ENCODE results near the gene ANO1. TPM values are rescaled to one million over a fixed set of nuclear protein-coding genes. Genes with fewer than 3 reads are reported as not detected.
"Not testable (repeated sequence)": the region's sequence is repeated elsewhere in the genome, so short reads cannot be mapped to it uniquely, and the experiment has no call there.

Gene ANO1
- total RNA-seq, 1 donor from 2014 or later, result not detected

DNA sequence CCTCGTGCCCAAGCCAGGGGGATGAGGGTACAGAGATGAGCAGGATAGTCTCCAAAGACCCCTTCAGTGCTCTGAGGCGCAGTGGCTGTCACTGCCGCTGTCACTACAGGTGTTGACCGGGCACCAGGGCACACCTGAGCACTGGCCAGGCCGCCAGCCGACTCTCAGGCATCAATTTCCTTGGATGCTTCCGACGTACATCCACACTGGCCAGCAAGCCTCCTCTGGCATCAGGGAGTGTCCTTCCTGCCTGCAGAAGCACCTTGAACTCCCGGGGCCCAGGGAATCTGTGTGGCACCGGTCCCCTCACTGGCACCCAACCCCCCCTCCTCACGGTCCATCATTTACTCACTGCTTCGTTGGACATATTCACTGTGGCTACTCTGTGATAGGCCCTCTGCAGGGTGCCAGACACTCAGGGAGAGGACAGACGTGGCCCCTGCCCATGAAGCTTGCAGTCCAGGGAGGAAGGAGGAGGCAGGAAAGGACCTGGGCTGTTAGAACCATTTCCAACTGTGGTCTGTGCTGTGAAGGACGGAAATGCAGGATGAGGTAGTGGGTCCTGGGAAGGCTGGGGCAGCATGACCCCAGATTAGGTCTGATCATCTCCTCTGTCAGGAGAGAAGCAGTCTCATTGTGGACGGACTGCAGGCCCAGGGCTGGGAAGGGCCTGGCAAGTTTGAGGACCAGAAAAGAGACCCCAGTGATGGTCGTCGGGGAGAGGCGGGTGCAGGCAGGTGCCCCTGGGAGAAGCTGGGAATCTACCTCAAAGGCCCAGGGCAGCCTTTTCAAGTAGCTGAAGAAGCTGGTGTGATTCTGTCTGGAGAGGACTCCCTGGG, 46.3 kb upstream of the ANO1 start:
- no peak for TF ChIP-seq CTCF (IDR thresholded peaks at IDR 0.05)
- peak; percentile 77 for DNase-seq (ENCODE audit: extremely low spot score, unreplicated experiment)
- H3K4me1 Mint-ChIP-seq (ENCODE audit: unreplicated experiment), result no peaks in the 10 kb centered on the region
- H3K9me3 Mint-ChIP-seq (ENCODE audit: unreplicated experiment), result no peaks in the 10 kb centered on the region
- peaks cover 32% of the 10 kb centered on the region for H3K27me3 Mint-ChIP-seq (ENCODE audit: unreplicated experiment)
- no peak overlapping the region for H3K27ac Mint-ChIP-seq (ENCODE audit: unreplicated experiment)
- H3K4me3 Mint-ChIP-seq (ENCODE audit: unreplicated experiment), result no peak overlapping the region
- H3K36me3 Mint-ChIP-seq (ENCODE audit: unreplicated experiment), result no peaks in the 10 kb centered on the region

GRCh38 chr11:70032470-70032795, 45.7 kb upstream of the ANO1 start:
- DNase-seq (ENCODE audit: extremely low spot score, unreplicated experiment), result no peak
- H3K4me3 Mint-ChIP-seq (ENCODE audit: unreplicated experiment), result no peak overlapping the region
- H3K36me3 Mint-ChIP-seq (ENCODE audit: unreplicated experiment), result no peaks in the 10 kb centered on the region
- H3K9me3 Mint-ChIP-seq (ENCODE audit: unreplicated experiment), result no peaks in the 10 kb centered on the region
- peaks cover 32% of the 10 kb centered on the region for H3K27me3 Mint-ChIP-seq (ENCODE audit: unreplicated experiment)
- no peaks in the 10 kb centered on the region for H3K4me1 Mint-ChIP-seq (ENCODE audit: unreplicated experiment)
- H3K27ac Mint-ChIP-seq (ENCODE audit: unreplicated experiment), result no peak overlapping the region
- TF ChIP-seq CTCF (IDR thresholded peaks at IDR 0.05), result no peak

GRCh38 chr11:70032943-70033710, 45.0 kb upstream of the ANO1 start:
- Mint-ChIP-seq H3K36me3 (ENCODE audit: unreplicated experiment) (no peaks in the 10 kb centered on the region), H3K4me3 (ENCODE audit: unreplicated experiment) (no peak overlapping the region), H3K9me3 (ENCODE audit: unreplicated experiment) (peaks cover under 1% of the 10 kb centered on the region), H3K27me3 (ENCODE audit: unreplicated experiment) (peaks cover 32% of the 10 kb centered on the region), H3K4me1 (ENCODE audit: unreplicated experiment) (no peaks in the 10 kb centered on the region), H3K27ac (ENCODE audit: unreplicated experiment) (no peak overlapping the region)
- DNase-seq (ENCODE audit: extremely low spot score, unreplicated experiment), result peak; percentile 54
- TF ChIP-seq CTCF (IDR thresholded peaks at IDR 0.05), result no peak

DNA sequence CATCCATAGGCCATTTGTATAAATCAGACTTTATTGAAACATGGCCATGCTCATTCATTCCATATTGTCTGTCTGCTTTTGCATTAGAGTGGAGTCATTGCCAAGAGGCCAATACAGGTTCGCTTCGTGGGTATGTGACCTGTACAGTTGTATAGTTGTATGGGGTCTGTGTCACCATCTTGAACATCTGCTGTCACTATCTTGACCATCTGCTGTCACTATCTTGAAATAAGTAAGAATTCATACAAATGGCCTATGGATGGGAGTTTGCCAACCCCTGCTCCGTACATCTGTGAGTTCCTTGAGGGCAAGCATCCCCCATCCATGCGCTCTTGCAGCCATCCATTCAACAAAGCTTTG, 44.4 kb upstream of the ANO1 start:
- Mint-ChIP-seq H3K36me3 (ENCODE audit: unreplicated experiment) (no peaks in the 10 kb centered on the region), H3K9me3 (ENCODE audit: unreplicated experiment) (peaks cover 6% of the 10 kb centered on the region), H3K27ac (ENCODE audit: unreplicated experiment) (no peak overlapping the region), H3K4me3 (ENCODE audit: unreplicated experiment) (no peak overlapping the region), H3K4me1 (ENCODE audit: unreplicated experiment) (no peaks in the 10 kb centered on the region), H3K27me3 (ENCODE audit: unreplicated experiment) (peaks cover 33% of the 10 kb centered on the region)
- no peak for DNase-seq (ENCODE audit: extremely low spot score, unreplicated experiment)
- TF ChIP-seq CTCF (IDR thresholded peaks at IDR 0.05), result no peak

- TF ChIP-seq CTCF (IDR thresholded peaks at IDR 0.05), result no peak
- peak; percentile 80 for DNase-seq (ENCODE audit: extremely low spot score, unreplicated experiment)
- Mint-ChIP-seq H3K27me3 (ENCODE audit: unreplicated experiment) (peaks cover 36% of the 10 kb centered on the region), H3K27ac (ENCODE audit: unreplicated experiment) (no peak overlapping the region), H3K36me3 (ENCODE audit: unreplicated experiment) (no peaks in the 10 kb centered on the region), H3K4me1 (ENCODE audit: unreplicated experiment) (no peaks in the 10 kb centered on the region), H3K4me3 (ENCODE audit: unreplicated experiment) (no peak overlapping the region), H3K9me3 (ENCODE audit: unreplicated experiment) (peaks cover 11% of the 10 kb centered on the region)
Measured at GRCh38 chr11:70034740-70035365, 43.3 kb upstream of the ANO1 start.

- not testable (repeated sequence) for H3K36me3 Mint-ChIP-seq (ENCODE audit: unreplicated experiment); DNase-seq (ENCODE audit: extremely low spot score, unreplicated experiment); H3K27ac Mint-ChIP-seq (ENCODE audit: unreplicated experiment); H3K4me3 Mint-ChIP-seq (ENCODE audit: unreplicated experiment); H3K4me1 Mint-ChIP-seq (ENCODE audit: unreplicated experiment)
- H3K27me3 Mint-ChIP-seq (ENCODE audit: unreplicated experiment), result peaks cover 43% of the 10 kb centered on the region
- H3K9me3 Mint-ChIP-seq (ENCODE audit: unreplicated experiment), result peaks cover 15% of the 10 kb centered on the region
Measured at GRCh38 chr11:70035665-70036064, 42.5 kb upstream of the ANO1 start.

Measured in osteocyte (in vitro differentiated cells).